GM12878 (cell line): Measurements from ENCODE around the gene BMP7. TPM values are rescaled to one million over a fixed set of nuclear protein-coding genes. Genes with fewer than 3 reads are reported as not detected.

Experiments
- ATAC-seq: fragments of 200-7000 bp; cut with Tn5 transposase; 3 replicates; pipeline ENCODE4 v1.9.1; 2020; ENCODE audit warnings: mild to moderate bottlenecking, moderate library complexity
- BruUV-seq: library from RNA; stranded (reverse); fragments of 400-500 nt; replicated peaks from 2 replicates; lab custom pipeline; 2021; lab: Mats Ljungman, UMichigan
- CTCF ChIA-PET: fragments of 300-600 bp; sonication (Branson Sonifier 250); formaldehyde crosslinking; extraction: SDS; loops from one replicate; lab custom pipeline; 2021; ENCODE audit warnings: inconsistent platforms; lab: Yijun Ruan, JAX
- POLR2A ChIA-PET: fragments of 350-600 bp; formaldehyde crosslinking; extraction: SDS; loops from one replicate; lab custom pipeline; 2021; ENCODE audit warnings: inconsistent platforms; lab: Charles Lee
- RAD21 ChIA-PET: fragments of 300-600 bp; sonication (Branson Sonifier 250); formaldehyde crosslinking; loops from one replicate; lab custom pipeline; 2023; ENCODE audit warnings: antibody characterized with exemption; ENCODE audit not compliant: unreplicated experiment; lab: Charles Lee
- SMC1A ChIA-PET: fragments of 300-600 bp; sonication (Branson Sonifier 250); formaldehyde crosslinking; loops from one replicate; lab custom pipeline; 2023; ENCODE audit not compliant: unreplicated experiment, uncharacterized antibody; lab: Charles Lee
- DNase-seq: peaks from one replicate; pipeline ENCODE4 v3.0.0-alpha.2; 2011; ENCODE audit warnings: low read depth, low spot score
- FAIRE-seq: peaks from 3 replicates; lab custom pipeline; 2011; peaks lifted over from hg19 to GRCh38; lab: Jason Lieb, UNC
- H2AFZ ChIP-seq: 2 replicates; pipeline ENCODE4 v1.6.0; 2011; ENCODE audit warnings: low read depth, low read length, control low read depth; ENCODE audit not compliant: control insufficient read depth
- H3K27ac ChIP-seq: 2 replicates; pipeline ENCODE4 v1.5.1; 2011; ENCODE audit warnings: control low read depth; ENCODE audit not compliant: control insufficient read depth, insufficient read depth
- H3K27me3 ChIP-seq, 2 experiments: replicated peaks in 1 of 2; 2 replicates each; pipeline versions ENCODE4 v1.6.0 to v1.6.1; 2011; ENCODE audit warnings: low read length in 1 of 2; ENCODE audit not compliant: control insufficient read depth in 2 of 2, insufficient read depth in 2 of 2
- H3K36me3 ChIP-seq, 2 experiments: 2 replicates each; pipeline ENCODE4 v1.5.1; 2011; ENCODE audit warnings: low read length in 1 of 2; ENCODE audit not compliant: control insufficient read depth in 2 of 2, insufficient read depth in 2 of 2
- H3K4me1 ChIP-seq: 2 replicates; pipeline ENCODE4 v1.6.1; 2011; ENCODE audit warnings: mild to moderate bottlenecking, low read length, moderate library complexity, mixed read lengths; ENCODE audit not compliant: control insufficient read depth, insufficient read depth
- H3K4me2 ChIP-seq: 2 replicates; pipeline ENCODE4 v1.6.0; 2011; ENCODE audit warnings: control low read depth; ENCODE audit not compliant: control insufficient read depth, insufficient read depth
- H3K4me3 ChIP-seq: fragments of 200-600 bp; sonication (generic); 2 replicates; pipeline ENCODE4 v1.5.1; 2016
- H3K79me2 ChIP-seq: 2 replicates; pipeline ENCODE4 v1.6.0; 2011; ENCODE audit warnings: low read length; ENCODE audit not compliant: control insufficient read depth, insufficient read depth
- H3K9ac ChIP-seq: 2 replicates; pipeline ENCODE4 v1.8.0; 2011; ENCODE audit warnings: low read length, control low read depth, mixed read lengths; ENCODE audit not compliant: control insufficient read depth, insufficient read depth
- H3K9me3 ChIP-seq: replicated peaks from 3 replicates; pipeline ENCODE4 v1.5.1; 2011; ENCODE audit warnings: mild to moderate bottlenecking, low read length; ENCODE audit not compliant: control insufficient read depth, insufficient read depth
- H4K20me1 ChIP-seq: 2 replicates; pipeline ENCODE4 v1.6.0; 2011; ENCODE audit not compliant: control insufficient read depth, insufficient read depth
- CEBPB ChIP-seq, 2 experiments: fragments of 150-350 bp in 1 of 2; IDR thresholded peaks; 2 replicates each; pipeline ENCODE4 v1.6.1; 2012 to 2014; ENCODE audit warnings: low read depth in 2 of 2, low read length in 2 of 2, borderline replicate concordance in 1 of 2, inconsistent platforms in 1 of 2
- FOXM1 ChIP-seq: IDR thresholded peaks from 2 replicates; pipeline ENCODE4 v1.6.1; 2012; ENCODE audit warnings: low read depth, mild to moderate bottlenecking, inconsistent platforms, low read length, moderate library complexity
- HDAC2 ChIP-seq: fragments of 200-600 bp; sonication (generic); IDR thresholded peaks from 2 replicates; pipeline ENCODE4 v1.6.1; 2017
- HDAC6 ChIP-seq: fragments of 200-600 bp; sonication (generic); IDR thresholded peaks from one replicate; pipeline ENCODE4 v1.8.0; 2017; ENCODE audit warnings: antibody characterized with exemption; ENCODE audit not compliant: unreplicated experiment
- JUND ChIP-seq: IDR thresholded peaks from 2 replicates; pipeline ENCODE4 v1.6.1; 2012; ENCODE audit warnings: low read depth, mild to moderate bottlenecking, low read length, improper control_type of control experiment, moderate library complexity
- LARP7 ChIP-seq: fragments of 450-650 bp; IDR thresholded peaks from 2 replicates; pipeline ENCODE4 v1.6.1; 2017; ENCODE audit warnings: mild to moderate bottlenecking
- MTA2 ChIP-seq: fragments of 450-650 bp; IDR thresholded peaks from 2 replicates; pipeline ENCODE4 v1.6.1; 2016; ENCODE audit warnings: low read depth, mild to moderate bottlenecking, moderate library complexity
- NFYB ChIP-seq: IDR thresholded peaks from 2 replicates; pipeline ENCODE4 v1.6.1; 2011; ENCODE audit warnings: low read depth, mild to moderate bottlenecking, low read length, improper control_type of control experiment, moderate library complexity; ENCODE audit not compliant: insufficient read depth
- SKIL ChIP-seq: fragments of 450-650 bp; IDR thresholded peaks from 2 replicates; pipeline ENCODE4 v1.6.1; 2017; ENCODE audit warnings: mild to moderate bottlenecking, low read depth, inconsistent platforms; ENCODE audit not compliant: poor library complexity, severe bottlenecking
- SMAD1 ChIP-seq: fragments of 450-650 bp; IDR thresholded peaks from 2 replicates; pipeline ENCODE4 v1.6.1; 2018; ENCODE audit warnings: mild to moderate bottlenecking, low read depth; ENCODE audit not compliant: partially characterized antibody
- SMC3 ChIP-seq: IDR thresholded peaks from 2 replicates; pipeline ENCODE4 v1.6.1; 2011; ENCODE audit warnings: low read length, improper control_type of control experiment, borderline replicate concordance
- STAT1 ChIP-seq: fragments of 450-650 bp; conservative IDR thresholded peaks from 2 replicates; pipeline ENCODE4 v1.6.1; 2014; ENCODE audit warnings: antibody characterized with exemption, mild to moderate bottlenecking
- TCF12 ChIP-seq: IDR thresholded peaks from 2 replicates; pipeline ENCODE4 v1.6.1; 2011; ENCODE audit warnings: low read depth, mild to moderate bottlenecking, low read length
- USF1 ChIP-seq: IDR thresholded peaks from 2 replicates; pipeline ENCODE4 v1.6.1; 2011; ENCODE audit warnings: borderline replicate concordance, low read depth, mild to moderate bottlenecking, moderate library complexity, mixed read lengths, low read length; ENCODE audit not compliant: insufficient read depth; ENCODE audit errors: extremely low read length
- YBX1 ChIP-seq: fragments of 450-650 bp; IDR thresholded peaks from 2 replicates; pipeline ENCODE4 v1.6.1; 2016; ENCODE audit warnings: antibody characterized with exemption
- ZBED1 ChIP-seq: IDR thresholded peaks from 2 replicates; pipeline ENCODE4 v1.6.1; 2016; ENCODE audit warnings: borderline replicate concordance
- WGBS: methylation state at CpG from one replicate; pipeline ENCODE4 v1.1.6; 2016; ENCODE audit warnings: low lambda C conversion rate; ENCODE audit not compliant: insufficient replicate concordance, insufficient coverage; ENCODE audit errors: missing lambda C conversion rate; 5-methylcytosine and 5-hydroxymethylcytosine counted together
- in situ Hi-C: fragments of 300-500 bp; cut with MboI; formaldehyde crosslinking; loops from 9 replicates; pipeline ENCODE4 v1.14.3; 2018; ENCODE audit warnings: mixed read lengths
- intact Hi-C: fragments of 100-400 bp; cut with micrococcal nuclease; formaldehyde crosslinking; loops from one replicate; pipeline ENCODE4 v1.14.2; 2022; ENCODE audit not compliant: unreplicated experiment
- polyA plus RNA-seq, 11 experiments: library from polyadenylated mRNA; depleted of rRNA in 4 of 11; unstranded in 6 of 11; stranded (reverse) in 5 of 11; fragments of >200 nt; fragmentation: Nextera tagmentation in 4 of 11; fragmentation: Illumina TruSeq in 1 of 11; extraction: Ambion mirVana in 4 of 11; extraction: Trizol in 1 of 11; gene quantifications; 1 replicate in 1 of 11; 2 replicates in 10 of 11; pipeline versions ENCODE4 v1.2.1 to v1.2.3, GENCODE V29; 2011 to 2016; ENCODE audit warnings: inconsistent platforms in 2 of 11, missing spikeins in 2 of 11, low read depth in 1 of 11
- total RNA-seq, 4 experiments: library from RNA; depleted of rRNA in 3 of 4; stranded (reverse); fragments of >200 nt in 3 of 4; fragmentation: Illumina TruSeq in 1 of 4; extraction: Trizol in 1 of 4; gene quantifications; 2 replicates each; pipeline versions ENCODE4 v1.2.1 to v1.2.3, GENCODE V29; 2013 to 2021
- TF ChIP-seq, protein P1 (sequence below): fragments of 450-650 bp; IDR thresholded peaks from 2 replicates; pipeline ENCODE4 v1.6.1; 2016; ENCODE audit warnings: mild to moderate bottlenecking
- TF ChIP-seq, protein P2 (sequence below): fragments of 450-650 bp; IDR thresholded peaks from 2 replicates; pipeline ENCODE4 v1.6.1; 2018; ENCODE audit warnings: borderline replicate concordance, mild to moderate bottlenecking; ENCODE audit not compliant: partially characterized antibody
- TF ChIP-seq, protein P3 (sequence below): IDR thresholded peaks from 2 replicates; pipeline ENCODE4 v1.6.1; 2012; ENCODE audit warnings: low read depth, low read length, improper control_type of control experiment

The BMP7 gene
- total and polyA plus RNA-seq, 10 of the 15 experiments (the other 5 are each of a cell fraction or from before 2014, with no cell fraction given), result 0.18 to 0.51 (median 0.28) TPM; not detected in 7

- BruUV-seq, result no TSS peak
- Histone ChIP-seq H3K27me3 (no peaks in the 10 kb centered on the region; a peak in 2 of 4 replicates), H3K4me2 (no peak overlapping the region), H3K27ac (no peak overlapping the region), H3K9ac (no peak overlapping the region), H3K9me3 (no peaks in the 10 kb centered on the region; the same call in 2 of the 3 replicates), H3K4me3 (no peak overlapping the region), H3K79me2 (no peaks in the 10 kb centered on the region), H2AFZ (no peak overlapping the region), H3K4me1 (no peaks in the 10 kb centered on the region), H3K36me3 (no peaks in the 10 kb centered on the region), H4K20me1 (no peaks in the 10 kb centered on the region)
- POLR2A ChIA-PET, result no interaction called here
- ATAC-seq (no peak), DNase-seq (no peak), FAIRE-seq (no peak)
- in situ Hi-C loops, result no loop called here
- 47% methylated on average over 8 of the region's 8 CpGs for WGBS
- CTCF ChIA-PET, result no interaction called here
- intact Hi-C loops, result no loop called here
- SMC1A ChIA-PET, result no interaction called here
- RAD21 ChIA-PET, result no interaction called here
- TF ChIP-seq FOXM1 (no peak), SKIL (no peak), JUND (no peak), ZBED1 (no peak), USF1 (no peak), CEBPB (IDR thresholded peaks at IDR 0.05; ENCODE audit: borderline replicate concordance in 1 of 2, low read depth in 2 of 2, low read length in 2 of 2) (no peak), SMAD1 (no peak), HDAC6 (no peak), LARP7 (no peak), HDAC2 (no peak), SMC3 (no peak), MTA2 (no peak), TCF12 (no peak), NFYB (no peak), STAT1 (no peak), YBX1 (no peak)
- TF ChIP-seq, protein P1, sequence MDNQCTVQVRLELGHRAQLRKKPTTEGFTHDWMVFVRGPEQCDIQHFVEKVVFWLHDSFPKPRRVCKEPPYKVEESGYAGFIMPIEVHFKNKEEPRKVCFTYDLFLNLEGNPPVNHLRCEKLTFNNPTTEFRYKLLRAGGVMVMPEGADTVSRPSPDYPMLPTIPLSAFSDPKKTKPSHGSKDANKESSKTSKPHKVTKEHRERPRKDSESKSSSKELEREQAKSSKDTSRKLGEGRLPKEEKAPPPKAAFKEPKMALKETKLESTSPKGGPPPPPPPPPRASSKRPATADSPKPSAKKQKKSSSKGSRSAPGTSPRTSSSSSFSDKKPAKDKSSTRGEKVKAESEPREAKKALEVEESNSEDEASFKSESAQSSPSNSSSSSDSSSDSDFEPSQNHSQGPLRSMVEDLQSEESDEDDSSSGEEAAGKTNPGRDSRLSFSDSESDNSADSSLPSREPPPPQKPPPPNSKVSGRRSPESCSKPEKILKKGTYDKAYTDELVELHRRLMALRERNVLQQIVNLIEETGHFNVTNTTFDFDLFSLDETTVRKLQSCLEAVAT, result no peak
- TF ChIP-seq, protein P2, sequence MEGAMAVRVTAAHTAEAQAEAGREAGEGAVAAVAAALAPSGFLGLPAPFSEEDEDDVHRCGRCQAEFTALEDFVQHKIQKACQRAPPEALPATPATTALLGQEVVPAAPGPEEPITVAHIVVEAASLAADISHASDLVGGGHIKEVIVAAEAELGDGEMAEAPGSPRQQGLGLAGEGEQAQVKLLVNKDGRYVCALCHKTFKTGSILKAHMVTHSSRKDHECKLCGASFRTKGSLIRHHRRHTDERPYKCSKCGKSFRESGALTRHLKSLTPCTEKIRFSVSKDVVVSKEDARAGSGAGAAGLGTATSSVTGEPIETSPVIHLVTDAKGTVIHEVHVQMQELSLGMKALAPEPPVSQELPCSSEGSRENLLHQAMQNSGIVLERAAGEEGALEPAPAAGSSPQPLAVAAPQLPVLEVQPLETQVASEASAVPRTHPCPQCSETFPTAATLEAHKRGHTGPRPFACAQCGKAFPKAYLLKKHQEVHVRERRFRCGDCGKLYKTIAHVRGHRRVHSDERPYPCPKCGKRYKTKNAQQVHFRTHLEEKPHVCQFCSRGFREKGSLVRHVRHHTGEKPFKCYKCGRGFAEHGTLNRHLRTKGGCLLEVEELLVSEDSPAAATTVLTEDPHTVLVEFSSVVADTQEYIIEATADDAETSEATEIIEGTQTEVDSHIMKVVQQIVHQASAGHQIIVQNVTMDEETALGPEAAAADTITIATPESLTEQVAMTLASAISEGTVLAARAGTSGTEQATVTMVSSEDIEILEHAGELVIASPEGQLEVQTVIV, result no peak
- TF ChIP-seq, protein P3, sequence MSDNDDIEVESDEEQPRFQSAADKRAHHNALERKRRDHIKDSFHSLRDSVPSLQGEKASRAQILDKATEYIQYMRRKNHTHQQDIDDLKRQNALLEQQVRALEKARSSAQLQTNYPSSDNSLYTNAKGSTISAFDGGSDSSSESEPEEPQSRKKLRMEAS, result no peak
Measured at GRCh38 chr20:57167292-57167655, 99.2 kb downstream of the BMP7 start.
